GM19023 (cell line): ENCODE results near the gene MPLKIP.
"Not testable (repeated sequence)": the region's sequence is repeated elsewhere in the genome, so short reads cannot be mapped to it uniquely, and the experiment has no call there.

Experiments
- ATAC-seq: cut with Tn5 transposase; IDR thresholded peaks from one replicate; pipeline ENCODE4 v1.9.1; 2021; ENCODE audit warnings: mild to moderate bottlenecking, moderate library complexity; ENCODE audit not compliant: unreplicated experiment

Gene MPLKIP

GRCh38 chr7:40134428-40135316 lies at the start of gene MPLKIP, which contains the start of gene SUGCT:
Gene MPLKIP, minus strand, starts transcription at chr7:40134622. Its CDS starts 55 bp downstream, at chr7:40134567.
Gene SUGCT, plus strand, starts transcription at chr7:40135005.
- peak; percentile 92 for ATAC-seq

- no peak for ATAC-seq
Observed at GRCh38 chr7:40182452-40182851, 48.0 kb upstream of the MPLKIP start.

- no peak for ATAC-seq
Observed at GRCh38 chr7:40177071-40177470, 42.6 kb upstream of the MPLKIP start.

- ATAC-seq, result no peak
Observed at GRCh38 chr7:40175725-40176510, 41.5 kb upstream of the MPLKIP start.

- not testable (repeated sequence) for ATAC-seq
Observed at GRCh38 chr7:40175256-40175655, 40.8 kb upstream of the MPLKIP start.

GRCh38 chr7:40173121-40173520 lies 38.7 kb upstream of the MPLKIP start:
- ATAC-seq, result not testable (repeated sequence)

- not testable (repeated sequence) for ATAC-seq
Observed at GRCh38 chr7:40168266-40168665, 33.8 kb upstream of the MPLKIP start.

GRCh38 chr7:40167291-40167690 lies 32.9 kb upstream of the MPLKIP start:
- no peak for ATAC-seq

GRCh38 chr7:40165216-40165615 lies 30.8 kb upstream of the MPLKIP start:
- ATAC-seq, result no peak

GRCh38 chr7:40162516-40162915 lies 28.1 kb upstream of the MPLKIP start:
- ATAC-seq, result no peak

GRCh38 chr7:40156988-40157387 lies 22.6 kb upstream of the MPLKIP start:
- ATAC-seq, result no peak

GRCh38 chr7:40151504-40151903 lies 17.1 kb upstream of the MPLKIP start:
- no peak for ATAC-seq

GRCh38 chr7:40148671-40149070 lies 14.2 kb upstream of the MPLKIP start:
- ATAC-seq, result no peak

GRCh38 chr7:40148247-40148580 lies 13.8 kb upstream of the MPLKIP start:
- not testable (repeated sequence) for ATAC-seq

- ATAC-seq, result no peak
Observed at GRCh38 chr7:40147371-40148246, 13.2 kb upstream of the MPLKIP start.

- not testable (repeated sequence) for ATAC-seq
Observed at GRCh38 chr7:40145596-40146130, 11.2 kb upstream of the MPLKIP start.

GRCh38 chr7:40141916-40142315 lies 7.5 kb upstream of the MPLKIP start:
- not testable (repeated sequence) for ATAC-seq

GRCh38 chr7:40139891-40140290 lies 5.5 kb upstream of the MPLKIP start:
- ATAC-seq, result not testable (repeated sequence)

GRCh38 chr7:40138973-40139372 lies 4.6 kb upstream of the MPLKIP start:
- no peak for ATAC-seq

GRCh38 chr7:40137563-40137962 lies 3.1 kb upstream of the MPLKIP start:
- no peak for ATAC-seq

GRCh38 chr7:40135317-40135610 lies 842 bp upstream of the MPLKIP start:
- no peak for ATAC-seq
